ENCODE data around the gene VASH1.
A peak's percentile ranks its signal among the peaks of the same experiment; 100 is the strongest.

VASH1 gene

GRCh38 chr14:76820700-76821099, 59.4 kb downstream of the VASH1 start:
- no peak overlapping the region for H3K4me3 ChIP-seq (ENCODE audit: low read length in 2 of 2)
- no peak overlapping the region for H3K9ac ChIP-seq (ENCODE audit: low read length in 2 of 2)
- no peaks in the 10 kb centered on the region for H3K9me3 ChIP-seq (ENCODE audit: control insufficient read depth in 2 of 2, low read length in 2 of 2)
- no peaks in the 10 kb centered on the region for H3K4me1 ChIP-seq (ENCODE audit: control insufficient read depth, insufficient read depth, low read length)
- no peaks in the 10 kb centered on the region for H3K36me3 ChIP-seq (ENCODE audit: control insufficient read depth in 2 of 2, insufficient read depth in 2 of 2, low read length in 2 of 2)
- no peak overlapping the region for H3K27ac ChIP-seq (ENCODE audit: low read length)
- peaks cover 3 to 4% of the 10 kb centered on the region in 2 donors for H3K27me3 ChIP-seq (ENCODE audit: control insufficient read depth in 1 of 2, insufficient read depth in 2 of 2, low read length in 2 of 2)

- no peaks in the 10 kb centered on the region for H3K36me3 ChIP-seq (ENCODE audit: control insufficient read depth in 2 of 2, insufficient read depth in 2 of 2, low read length in 2 of 2)
- peaks cover 5% of the 10 kb centered on the region for H3K4me1 ChIP-seq (ENCODE audit: control insufficient read depth, insufficient read depth, low read length)
- no peaks in the 10 kb centered on the region for H3K27me3 ChIP-seq (ENCODE audit: control insufficient read depth in 1 of 2, insufficient read depth in 2 of 2, low read length in 2 of 2)
- no peaks in the 10 kb centered on the region for H3K9me3 ChIP-seq (ENCODE audit: control insufficient read depth in 2 of 2, low read length in 2 of 2)
- no peak within 1 kb of the TSS for H3K27ac ChIP-seq (ENCODE audit: low read length)
- H3K4me3 ChIP-seq (ENCODE audit: low read length in 2 of 2) = no peak within 1 kb of the TSS
- H3K9ac ChIP-seq (ENCODE audit: low read length in 2 of 2) = no peak within 1 kb of the TSS
These were observed 64.9 kb downstream of the VASH1 start, which contains the start of gene LRRC74A for GRCh38 chr14:76826122-76826521. TSS of gene LRRC74A (plus strand) at chr14:76826408. CDS start at chr14:76826698, 290 bp downstream.

GRCh38 chr14:76827696-76828296, 66.5 kb downstream of the VASH1 start:
- Histone ChIP-seq H3K9me3 (ENCODE audit: control insufficient read depth in 2 of 2, low read length in 2 of 2) (no peaks in the 10 kb centered on the region), H3K27me3 (ENCODE audit: control insufficient read depth in 1 of 2, insufficient read depth in 2 of 2, low read length in 2 of 2) (no peaks in the 10 kb centered on the region), H3K4me3 (ENCODE audit: low read length in 2 of 2) (peak overlapping the region; percentile 40 to 61), H3K27ac (ENCODE audit: low read length) (peak overlapping the region; percentile 41), H3K9ac (ENCODE audit: low read length in 2 of 2) (peak overlapping the region; percentile 39 to 55), H3K36me3 (ENCODE audit: control insufficient read depth in 2 of 2, insufficient read depth in 2 of 2, low read length in 2 of 2) (no peaks in the 10 kb centered on the region), H3K4me1 (ENCODE audit: control insufficient read depth, insufficient read depth, low read length) (peaks cover 5% of the 10 kb centered on the region)

- peak overlapping the region; percentile 41 for H3K27ac ChIP-seq (ENCODE audit: low read length)
- H3K4me1 ChIP-seq (ENCODE audit: control insufficient read depth, insufficient read depth, low read length) = peaks cover 5% of the 10 kb centered on the region
- peak overlapping the region; percentile 40 to 61 for H3K4me3 ChIP-seq (ENCODE audit: low read length in 2 of 2)
- H3K9me3 ChIP-seq (ENCODE audit: control insufficient read depth in 2 of 2, low read length in 2 of 2) = no peaks in the 10 kb centered on the region
- H3K36me3 ChIP-seq (ENCODE audit: control insufficient read depth in 2 of 2, insufficient read depth in 2 of 2, low read length in 2 of 2) = no peaks in the 10 kb centered on the region
- H3K27me3 ChIP-seq (ENCODE audit: control insufficient read depth in 1 of 2, insufficient read depth in 2 of 2, low read length in 2 of 2) = no peaks in the 10 kb centered on the region
- H3K9ac ChIP-seq (ENCODE audit: low read length in 2 of 2) = peak overlapping the region; percentile 39 to 55
These were observed 67.2 kb downstream of the VASH1 start for GRCh38 chr14:76828339-76829012.

GRCh38 chr14:76829013-76829365, 67.7 kb downstream of the VASH1 start:
- Histone ChIP-seq H3K9ac (ENCODE audit: low read length in 2 of 2) (no peak overlapping the region), H3K27ac (ENCODE audit: low read length) (no peak overlapping the region), H3K4me3 (ENCODE audit: low read length in 2 of 2) (no peak overlapping the region), H3K36me3 (ENCODE audit: control insufficient read depth in 2 of 2, insufficient read depth in 2 of 2, low read length in 2 of 2) (no peaks in the 10 kb centered on the region), H3K4me1 (ENCODE audit: control insufficient read depth, insufficient read depth, low read length) (peaks cover 5% of the 10 kb centered on the region), H3K27me3 (ENCODE audit: control insufficient read depth in 1 of 2, insufficient read depth in 2 of 2, low read length in 2 of 2) (no peaks in the 10 kb centered on the region), H3K9me3 (ENCODE audit: control insufficient read depth in 2 of 2, low read length in 2 of 2) (no peaks in the 10 kb centered on the region)

GRCh38 chr14:76829650-76830421, 68.6 kb downstream of the VASH1 start:
- no peak overlapping the region for H3K27ac ChIP-seq (ENCODE audit: low read length)
- H3K9ac ChIP-seq (ENCODE audit: low read length in 2 of 2) = no peak overlapping the region
- H3K4me1 ChIP-seq (ENCODE audit: control insufficient read depth, insufficient read depth, low read length) = peaks cover 5% of the 10 kb centered on the region

GRCh38 chr14:76830556-76830955, 69.3 kb downstream of the VASH1 start:
- Histone ChIP-seq H3K27me3 (ENCODE audit: control insufficient read depth in 1 of 2, insufficient read depth in 2 of 2, low read length in 2 of 2) (no peaks in the 10 kb centered on the region), H3K27ac (ENCODE audit: low read length) (no peak overlapping the region), H3K4me3 (ENCODE audit: low read length in 2 of 2) (no peak overlapping the region)

More at GRCh38 chr14:76829650-76830421, 68.6 kb downstream of the VASH1 start:
- no peaks in the 10 kb centered on the region for H3K27me3 ChIP-seq (ENCODE audit: control insufficient read depth in 1 of 2, insufficient read depth in 2 of 2, low read length in 2 of 2)
- no peaks in the 10 kb centered on the region for H3K36me3 ChIP-seq (ENCODE audit: control insufficient read depth in 2 of 2, insufficient read depth in 2 of 2, low read length in 2 of 2)
- H3K9me3 ChIP-seq (ENCODE audit: control insufficient read depth in 2 of 2, low read length in 2 of 2) = no peaks in the 10 kb centered on the region
- no peak overlapping the region for H3K4me3 ChIP-seq (ENCODE audit: low read length in 2 of 2)

GRCh38 chr14:76832503-76832988, 71.3 kb downstream of the VASH1 start:
- Histone ChIP-seq H3K9me3 (ENCODE audit: control insufficient read depth in 2 of 2, low read length in 2 of 2) (no peaks in the 10 kb centered on the region), H3K36me3 (ENCODE audit: control insufficient read depth in 2 of 2, insufficient read depth in 2 of 2, low read length in 2 of 2) (no peaks in the 10 kb centered on the region), H3K4me3 (ENCODE audit: low read length in 2 of 2) (no peak overlapping the region), H3K27me3 (ENCODE audit: control insufficient read depth in 1 of 2, insufficient read depth in 2 of 2, low read length in 2 of 2) (no peaks in the 10 kb centered on the region), H3K9ac (ENCODE audit: low read length in 2 of 2) (no peak overlapping the region), H3K4me1 (ENCODE audit: control insufficient read depth, insufficient read depth, low read length) (peaks cover 5% of the 10 kb centered on the region), H3K27ac (ENCODE audit: low read length) (no peak overlapping the region)

More at GRCh38 chr14:76830556-76830955, 69.3 kb downstream of the VASH1 start:
- Histone ChIP-seq H3K9ac (ENCODE audit: low read length in 2 of 2) (no peak overlapping the region), H3K4me1 (ENCODE audit: control insufficient read depth, insufficient read depth, low read length) (peaks cover 5% of the 10 kb centered on the region), H3K9me3 (ENCODE audit: control insufficient read depth in 2 of 2, low read length in 2 of 2) (no peaks in the 10 kb centered on the region), H3K36me3 (ENCODE audit: control insufficient read depth in 2 of 2, insufficient read depth in 2 of 2, low read length in 2 of 2) (no peaks in the 10 kb centered on the region)

All from stomach smooth muscle (tissue), 2 donors.